Hepatic stellate cell (primary cell): Measurements from ENCODE around the gene BTD.
"Not testable (repeated sequence)": the region's sequence is repeated elsewhere in the genome, so short reads cannot be mapped to it uniquely, and the experiment has no call there.

Experiments
- DNase-seq: peaks from one replicate; pipeline ENCODE4 v3.0.0; 2011; ENCODE audit warnings: low spot score

The BTD gene

GRCh38 chr3:15604584-15604983 is 3.0 kb downstream of the BTD start:
- DNase-seq = not testable (repeated sequence)

- DNase-seq = no peak
These were observed 4.9 kb downstream of the BTD start for GRCh38 chr3:15606434-15606891.

DNA sequence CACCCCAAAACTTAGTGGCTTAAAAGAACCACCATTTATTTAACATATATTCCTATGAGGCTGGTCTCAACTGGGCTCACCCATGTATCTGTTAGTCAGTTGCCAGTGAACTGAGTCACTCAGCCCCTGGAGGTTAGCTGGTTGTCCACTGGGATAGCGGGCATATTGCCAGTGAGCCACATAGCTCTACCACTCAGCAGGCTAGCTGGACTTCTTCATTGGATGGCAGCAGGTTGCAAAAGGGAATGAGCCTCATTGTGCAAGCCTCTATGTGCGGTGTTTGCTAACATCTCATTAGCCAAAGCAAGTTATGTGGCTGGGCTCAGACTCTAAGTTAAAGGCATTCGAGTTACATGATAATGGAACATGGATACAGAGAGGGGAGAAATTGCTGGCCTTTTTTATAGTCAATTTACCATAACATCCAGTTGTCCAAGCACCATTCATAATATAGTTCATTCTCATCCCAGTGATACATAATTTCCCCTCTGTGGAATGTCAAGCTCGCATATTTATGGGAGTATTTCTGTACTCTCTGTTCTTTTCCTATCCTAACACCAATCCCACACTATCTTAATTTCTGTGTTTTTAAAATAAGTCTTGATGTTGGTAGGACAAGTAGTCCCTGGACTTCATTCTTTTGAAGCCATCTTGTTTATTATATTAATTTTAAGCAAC is 8.7 kb downstream of the BTD start:
- peak; percentile 43 for DNase-seq

DNA sequence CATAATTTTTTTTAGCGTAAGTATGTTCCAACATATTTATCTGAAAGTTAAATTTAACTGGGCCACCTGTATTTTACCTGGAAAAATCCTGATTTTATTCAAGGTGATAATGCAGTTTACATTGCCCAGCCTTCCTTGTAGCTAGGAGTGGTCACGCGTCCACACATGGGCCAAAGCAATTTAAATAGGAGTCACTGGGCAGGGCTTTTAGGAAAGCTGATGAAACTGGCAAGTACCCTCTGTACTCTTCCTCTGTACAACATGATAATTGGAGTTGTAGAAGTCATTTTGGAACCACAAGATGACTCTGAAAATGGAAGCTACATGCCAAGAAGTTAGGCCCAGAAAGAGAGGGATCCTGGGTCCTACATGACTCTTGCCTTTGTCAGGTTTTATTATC is 9.5 kb downstream of the BTD start:
- DNase-seq = no peak

DNA sequence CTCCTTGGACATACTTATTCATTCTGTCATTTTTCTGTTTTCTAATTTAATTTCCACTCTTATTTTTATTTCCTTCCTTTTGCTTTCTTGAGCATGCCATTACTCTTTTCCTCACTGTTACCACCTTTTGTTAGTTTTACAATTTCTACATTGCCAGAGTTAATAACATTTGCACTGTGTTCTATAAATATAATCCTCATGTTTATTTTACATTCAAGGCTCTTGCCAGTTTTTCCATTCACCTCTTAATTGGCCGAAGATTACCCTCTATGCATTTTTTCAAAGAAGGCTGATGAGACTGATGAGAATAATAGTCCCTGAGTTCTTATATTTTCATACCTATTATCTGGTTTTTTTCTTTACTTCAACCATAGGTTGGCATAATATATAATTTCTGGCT is 10.5 kb downstream of the BTD start:
- DNase-seq = no peak

DNA sequence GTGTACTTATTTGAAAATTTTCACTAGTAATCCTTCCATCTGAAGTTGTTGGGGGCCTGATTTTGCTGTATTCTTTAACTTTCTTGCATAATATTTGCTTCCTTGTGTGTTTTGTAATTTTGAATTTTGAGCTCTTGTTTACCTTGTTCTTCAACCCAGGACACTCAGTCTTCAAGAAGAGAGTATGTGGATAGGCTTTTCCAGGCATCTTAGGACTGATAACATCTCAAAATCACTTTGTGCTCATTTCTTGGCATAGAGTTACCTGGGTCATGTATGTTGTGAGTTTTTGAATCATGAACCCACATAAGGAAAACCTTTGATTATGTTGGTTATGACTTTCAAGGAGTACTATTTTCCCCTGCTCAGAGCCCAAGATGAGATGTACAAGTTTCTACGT is 13.4 kb downstream of the BTD start:
- DNase-seq = no peak

DNA sequence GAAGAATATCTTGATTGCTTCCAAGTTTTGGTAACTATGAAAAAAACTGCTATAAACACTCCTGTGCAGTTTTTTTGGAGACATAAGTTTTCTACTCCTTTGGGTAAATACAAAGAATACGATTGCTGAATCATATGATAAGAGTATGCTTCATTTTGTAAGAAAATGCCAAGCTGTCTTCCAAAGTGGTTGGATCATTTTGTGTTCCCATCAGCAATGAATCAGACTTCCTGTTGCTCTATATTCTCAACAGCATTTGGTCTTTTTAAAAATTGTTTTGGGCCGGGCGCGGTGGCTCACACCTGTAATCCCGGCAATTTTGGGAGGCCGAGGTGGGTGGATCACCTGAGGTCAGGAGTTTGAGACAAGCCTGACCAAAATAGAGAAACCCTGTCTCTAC is 14.5 kb downstream of the BTD start:
- no peak for DNase-seq

DNA sequence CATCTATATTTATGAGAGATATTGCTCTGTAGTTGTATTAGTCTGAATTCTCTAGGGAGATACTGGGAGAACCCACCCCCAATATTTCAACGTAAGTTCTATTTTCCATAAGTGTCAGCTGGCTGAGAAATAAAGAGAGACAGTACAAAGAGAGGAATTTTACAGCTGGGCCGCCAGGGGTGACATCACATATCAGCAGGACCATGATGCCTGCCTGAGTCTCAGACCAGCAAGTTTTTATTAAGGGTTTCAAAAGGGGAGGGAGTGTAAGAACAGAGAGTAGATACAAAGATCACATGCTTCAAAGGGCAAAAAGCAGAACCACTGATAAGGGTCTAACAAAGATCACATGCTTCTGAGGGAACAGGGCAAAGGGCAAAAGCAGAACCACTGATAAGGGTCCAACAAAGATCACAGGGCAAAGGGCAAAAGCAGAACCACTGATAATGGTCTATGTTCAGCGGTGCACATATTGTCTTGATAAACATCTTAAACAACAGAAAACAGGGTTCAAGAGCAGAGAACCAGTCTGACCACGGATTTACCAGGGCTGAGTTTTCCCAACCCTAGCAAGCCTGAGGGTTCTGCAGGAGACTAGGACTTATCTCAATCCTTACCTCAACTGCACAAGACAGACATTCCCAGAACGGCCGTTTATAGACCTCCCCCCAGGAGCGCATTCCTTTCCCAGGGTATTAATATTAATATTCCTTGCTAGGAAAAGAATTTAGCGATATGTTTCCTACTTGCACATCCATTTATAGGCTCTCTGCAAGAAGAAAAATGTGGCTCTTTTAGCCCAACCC is 18.3 kb downstream of the BTD start:
- not testable (repeated sequence) for DNase-seq

GRCh38 chr3:15623535-15624440 is 22.2 kb downstream of the BTD start:
- no peak for DNase-seq

DNA sequence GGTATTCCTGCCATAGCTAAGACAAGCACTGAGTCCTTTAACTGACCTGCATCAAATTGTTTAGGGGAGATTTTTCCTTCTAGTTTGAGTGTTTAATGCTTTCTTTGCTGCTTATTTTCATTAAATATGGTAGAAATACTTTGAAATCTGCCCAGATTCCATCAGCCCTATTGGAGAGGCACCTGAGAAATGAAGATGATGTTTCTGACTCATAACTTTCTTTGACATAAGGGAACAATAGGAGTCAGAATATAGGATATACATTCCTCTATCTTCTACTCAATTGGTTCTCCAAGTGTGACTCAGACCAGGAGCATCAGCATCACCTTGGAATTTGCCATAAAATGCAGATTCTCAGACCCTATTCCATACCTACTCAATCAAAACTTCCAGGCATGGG is 27.4 kb downstream of the BTD start:
- DNase-seq = no peak

DNA sequence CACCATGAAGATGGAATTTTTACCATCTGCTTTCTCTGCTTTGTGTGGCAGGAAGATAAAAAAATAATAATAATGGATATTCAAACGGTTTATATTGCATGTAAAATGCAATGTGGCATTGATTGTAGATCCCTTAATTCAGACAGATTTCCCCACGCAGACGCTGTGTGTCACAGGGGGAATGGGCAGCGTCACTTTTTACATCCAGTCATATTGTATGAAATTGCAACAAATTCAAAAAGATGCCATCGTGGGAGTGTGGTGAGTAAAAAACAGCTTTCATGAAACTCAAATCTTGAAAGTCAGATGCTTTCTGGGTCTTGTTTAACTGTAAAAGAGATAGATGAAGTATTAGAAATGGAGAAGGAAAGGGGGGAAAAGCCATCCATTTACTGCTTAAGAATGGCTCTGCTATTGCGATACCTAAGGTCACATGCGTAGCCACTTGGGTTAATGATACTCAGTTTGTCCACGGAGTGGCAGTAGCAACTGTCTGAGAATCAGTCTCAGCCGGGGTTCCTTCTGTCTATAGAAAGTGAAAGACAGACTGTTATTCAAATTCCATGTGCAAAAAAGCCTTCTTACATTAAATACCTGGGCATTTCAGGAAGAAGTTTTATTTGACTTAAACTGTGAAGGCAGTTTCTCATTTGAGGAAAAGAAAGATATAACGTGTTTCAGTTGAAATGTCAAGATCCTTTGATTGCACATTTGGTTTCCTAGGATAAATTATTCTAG is 28.5 kb downstream of the BTD start:
- DNase-seq = peak; percentile 74

DNA sequence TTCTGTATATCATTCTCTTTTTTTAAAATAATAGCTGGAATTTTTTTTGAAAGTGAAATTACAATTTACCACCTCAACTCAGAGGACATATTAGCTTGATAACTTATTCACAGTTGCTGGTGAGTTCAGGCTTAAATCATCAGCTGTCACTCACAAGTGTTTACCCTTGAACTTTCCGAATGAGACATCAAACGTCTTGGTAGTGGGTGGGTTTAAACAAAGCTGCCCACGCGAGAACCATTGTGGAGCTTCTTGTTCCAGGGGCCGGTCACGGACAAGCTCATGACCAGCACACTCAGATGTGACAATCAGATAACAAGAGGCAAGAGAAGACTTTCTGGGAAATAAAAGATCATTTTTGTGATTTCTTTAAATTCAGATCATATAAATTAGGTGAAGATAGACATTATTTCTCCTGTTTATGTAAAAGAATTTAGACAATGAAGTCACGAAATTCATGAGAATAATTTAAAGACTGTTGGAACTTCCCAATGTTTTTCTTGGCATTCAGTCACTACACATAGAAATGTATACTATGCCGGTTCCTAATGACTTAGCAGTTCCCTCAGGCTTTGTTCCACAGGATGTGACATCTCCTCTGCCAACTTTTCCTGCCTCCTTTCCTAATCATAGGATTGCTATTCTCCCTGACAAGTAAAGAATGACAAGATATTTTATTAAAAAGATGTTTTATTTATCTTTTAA is 29.3 kb downstream of the BTD start:
- peak; percentile 56 for DNase-seq

DNA sequence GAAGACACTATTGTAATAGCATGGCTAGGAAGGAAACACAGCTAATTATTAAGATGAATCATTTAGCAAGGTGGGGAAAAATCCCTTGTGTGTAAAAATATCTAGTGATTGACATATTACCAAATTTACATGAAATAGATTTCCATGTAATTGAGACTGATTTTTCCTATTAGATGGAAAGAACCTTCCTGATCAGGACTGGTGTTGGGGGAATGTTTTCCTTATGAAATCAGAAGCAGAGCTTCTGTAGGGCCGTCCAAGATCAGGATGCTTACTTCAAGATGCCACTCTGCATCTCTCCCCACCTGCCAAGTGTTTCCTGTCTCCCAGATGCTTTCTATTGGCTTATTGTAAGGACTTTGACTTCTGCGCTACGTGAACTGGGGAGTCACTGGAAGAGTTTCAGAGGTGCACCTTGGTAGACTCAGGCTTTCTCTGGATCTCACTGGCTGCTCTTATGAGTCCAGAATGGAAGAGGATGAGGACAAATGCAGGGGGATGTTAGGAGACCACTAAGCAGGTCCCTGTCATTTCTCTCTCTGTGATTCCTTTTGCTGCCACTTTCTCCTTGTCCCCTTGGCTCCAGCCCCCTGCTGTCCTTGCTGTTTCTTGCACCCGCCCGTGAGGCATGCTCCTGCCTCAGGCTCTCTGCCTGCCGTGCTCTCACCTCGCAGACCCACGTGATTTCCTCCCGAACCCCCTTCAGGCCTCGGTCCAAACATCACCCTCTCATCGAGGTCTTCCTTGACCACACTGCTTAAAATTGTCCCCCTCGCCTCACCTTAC is 30.1 kb downstream of the BTD start:
- no peak for DNase-seq

- DNase-seq = no peak
These were observed 30.7 kb downstream of the BTD start for GRCh38 chr3:15632212-15632580.

DNA sequence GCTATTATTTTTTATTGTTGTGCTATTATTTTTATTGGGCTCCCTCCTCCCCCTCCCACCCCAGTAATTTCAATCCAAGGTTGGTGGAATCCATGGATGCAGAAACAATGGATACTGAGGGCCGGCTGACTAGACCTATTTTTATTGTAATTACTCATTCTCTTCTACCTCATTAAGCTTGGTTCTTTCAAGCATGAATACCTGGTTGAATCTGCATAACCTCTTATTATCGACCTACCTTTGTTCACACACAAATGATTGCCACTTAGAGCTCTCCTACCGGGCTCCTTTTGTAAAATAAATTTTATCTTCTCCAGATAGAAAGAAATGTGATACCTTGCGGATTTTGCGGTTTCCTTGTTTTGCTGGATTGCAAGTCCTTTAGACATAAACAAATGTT is 31.6 kb downstream of the BTD start:
- no peak for DNase-seq

GRCh38 chr3:15633766-15634598 is 32.4 kb downstream of the BTD start:
- DNase-seq = no peak

DNA sequence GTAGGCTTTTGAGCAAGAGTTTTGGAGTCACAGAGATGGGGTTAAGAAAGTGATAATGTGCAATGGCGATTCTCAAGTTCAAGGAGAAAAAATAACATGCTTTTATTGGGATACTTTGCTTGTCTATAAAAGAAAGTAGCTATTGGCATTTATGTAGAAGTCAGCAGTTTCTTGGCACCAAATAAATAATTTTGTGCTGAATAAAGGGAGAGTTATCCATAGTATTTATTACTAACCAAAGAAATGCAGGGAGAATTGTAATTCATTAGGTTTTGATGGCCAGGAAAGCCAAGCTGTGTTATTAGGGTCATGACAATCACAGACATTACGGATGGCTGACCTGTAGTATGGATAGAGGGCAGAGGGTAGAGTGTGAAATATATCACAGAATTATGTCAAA is 33.1 kb downstream of the BTD start:
- no peak for DNase-seq

GRCh38 chr3:15635121-15635661 is 33.6 kb downstream of the BTD start:
- no peak for DNase-seq

DNA sequence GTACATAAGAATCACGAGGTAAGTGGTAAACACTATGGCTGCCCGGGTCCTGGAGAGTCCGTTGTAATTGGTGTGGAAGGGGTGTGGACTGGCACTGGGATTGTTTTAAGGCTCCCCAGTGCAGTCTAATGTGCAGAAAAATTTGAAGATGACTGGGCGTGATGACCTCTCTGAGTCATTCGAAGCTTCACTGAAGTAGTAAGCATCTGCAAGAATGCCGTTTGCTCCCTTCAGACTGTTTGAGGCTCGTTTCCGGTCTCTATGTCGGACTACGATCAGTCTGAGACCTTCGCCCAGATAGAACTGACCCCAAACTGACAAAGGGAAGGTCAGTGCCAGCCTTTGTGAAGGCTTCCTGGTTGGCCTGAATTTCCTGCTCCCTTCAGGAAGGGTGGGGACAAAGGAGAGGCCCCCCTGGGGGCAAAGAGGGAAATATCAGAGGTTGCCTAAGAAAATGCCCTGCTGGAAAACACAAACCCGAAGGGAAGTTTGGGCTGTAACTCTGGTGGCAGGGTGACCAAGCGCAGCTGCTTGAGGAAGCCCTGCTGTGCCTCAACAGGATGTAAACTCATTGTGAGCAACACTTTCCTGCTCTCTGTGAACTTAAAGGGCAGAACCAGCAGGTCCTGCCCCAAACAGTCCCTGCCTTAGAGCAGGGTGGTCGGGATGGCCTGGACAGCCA is 34.6 kb downstream of the BTD start:
- peak; percentile 81 for DNase-seq
